Thyroid gland (tissue), 4 donors: ENCODE measurements around the gene RETSAT.

ENCODE experiments used
- CTCF ChIP-seq, 6 experiments: fragments of 200-600 bp in 3 of 6; fragments of 450-650 bp in 3 of 6; sonication (generic) in 3 of 6; IDR thresholded peaks; one replicate each; pipeline ENCODE4 v1.5.1; 2016 to 2019; ENCODE audit warnings: antibody characterized with exemption in 6 of 6, mild to moderate bottlenecking in 2 of 6, inconsistent platforms in 1 of 6, moderate library complexity in 1 of 6
- POLR2A ChIP-seq, 2 donors: fragments of 450-650 bp; IDR thresholded peaks; one replicate each; pipeline ENCODE4 v1.6.1; 2017; ENCODE audit warnings: antibody characterized with exemption in 2 of 2, mild to moderate bottlenecking in 2 of 2, moderate library complexity in 1 of 2

- TF ChIP-seq POLR2A (IDR thresholded peaks at IDR 0.05), result no peak
- no peak for TF ChIP-seq CTCF (IDR thresholded peaks at IDR 0.05)
These were observed 6.7 kb downstream of the RETSAT start for GRCh38 chr2:85347599-85347998.
